GM18505 (cell line): ENCODE data around the gene ZNF778.

Experiments
- ATAC-seq: cut with Tn5 transposase; IDR thresholded peaks from one replicate; pipeline ENCODE4 v1.9.1; 2021; ENCODE audit not compliant: unreplicated experiment
- POLR2A ChIP-seq: IDR thresholded peaks from 4 replicates; pipeline ENCODE4 v1.6.1; 2011; ENCODE audit warnings: borderline replicate concordance; ENCODE audit not compliant: insufficient read depth, insufficient read length; ENCODE audit errors: extremely low read depth

Gene ZNF778

GRCh38 chr16:89272631-89273030 lies 55.1 kb downstream of the ZNF778 start:
- ATAC-seq: no peak
- no peak for TF ChIP-seq POLR2A

- no peak for TF ChIP-seq POLR2A
- no peak for ATAC-seq
Observed at GRCh38 chr16:89273741-89274472, 56.4 kb downstream of the ZNF778 start.

GRCh38 chr16:89274561-89275283 lies 57.2 kb downstream of the ZNF778 start:
- no peak for ATAC-seq
- no peak for TF ChIP-seq POLR2A

GRCh38 chr16:89275284-89275584 lies 57.7 kb downstream of the ZNF778 start:
- no peak for ATAC-seq
- no peak for TF ChIP-seq POLR2A

GRCh38 chr16:89275837-89276720 lies 58.6 kb downstream of the ZNF778 start:
- no peak for TF ChIP-seq POLR2A

GRCh38 chr16:89277049-89277448 lies 59.5 kb downstream of the ZNF778 start:
- ATAC-seq: no peak
- TF ChIP-seq POLR2A: no peak

More at GRCh38 chr16:89275837-89276720, 58.6 kb downstream of the ZNF778 start:
- no peak for ATAC-seq

GRCh38 chr16:89277641-89278341 lies 60.3 kb downstream of the ZNF778 start:
- no peak for ATAC-seq
- no peak for TF ChIP-seq POLR2A

GRCh38 chr16:89278441-89279240 lies 61.1 kb downstream of the ZNF778 start:
- no peak for TF ChIP-seq POLR2A
- ATAC-seq: no peak

GRCh38 chr16:89279666-89280481 lies 62.4 kb downstream of the ZNF778 start:
- no peak for TF ChIP-seq POLR2A
- ATAC-seq: no peak

GRCh38 chr16:89280546-89281188 lies 63.2 kb downstream of the ZNF778 start:
- no peak for ATAC-seq
- no peak for TF ChIP-seq POLR2A

GRCh38 chr16:89281189-89281577 lies 63.7 kb downstream of the ZNF778 start:
- no peak for TF ChIP-seq POLR2A
- no peak for ATAC-seq

GRCh38 chr16:89281829-89282228 lies 64.3 kb downstream of the ZNF778 start:
- no peak for ATAC-seq
- TF ChIP-seq POLR2A: no peak

GRCh38 chr16:89282523-89282922 lies 65.0 kb downstream of the ZNF778 start:
- no peak for TF ChIP-seq POLR2A

More at GRCh38 chr16:89282523-89282922, 65.0 kb downstream of the ZNF778 start:
- no peak for ATAC-seq
